ENCODE results near the gene USH1G.

DNA sequence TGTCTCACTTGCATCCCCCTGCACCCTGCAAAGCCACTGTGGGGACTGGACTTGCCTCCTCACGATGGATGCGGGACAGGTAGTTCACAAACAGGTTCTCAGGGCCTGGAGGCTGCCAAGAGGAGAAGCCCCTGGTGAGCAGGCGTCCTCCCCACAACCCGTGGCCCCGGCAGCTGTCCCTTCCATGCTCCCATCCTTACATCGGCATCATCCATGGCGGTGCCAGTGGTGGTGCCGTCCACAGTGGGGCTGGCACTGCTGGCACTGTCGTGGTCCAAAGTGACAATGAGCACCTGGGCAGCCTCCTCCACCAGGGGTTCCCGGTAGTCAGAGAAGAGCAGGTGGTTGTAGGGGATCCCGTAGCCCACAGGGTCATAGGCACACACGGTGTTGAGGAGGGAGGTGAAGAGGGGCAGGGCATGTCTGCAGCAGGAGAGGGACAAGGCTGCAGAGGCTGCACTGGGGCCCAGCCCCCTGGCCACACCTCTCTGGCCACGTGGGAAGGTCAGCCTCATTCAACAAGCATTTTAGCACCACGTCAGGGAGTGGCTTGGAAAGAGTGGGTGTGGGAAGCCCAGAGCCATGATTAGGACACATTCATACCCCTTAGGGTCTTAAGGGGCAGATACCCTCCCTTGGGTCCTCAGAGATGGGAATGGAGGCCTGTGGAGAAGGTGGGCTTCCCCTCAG is 36.9 kb upstream of the USH1G start:
- TF ChIP-seq, protein P1, sequence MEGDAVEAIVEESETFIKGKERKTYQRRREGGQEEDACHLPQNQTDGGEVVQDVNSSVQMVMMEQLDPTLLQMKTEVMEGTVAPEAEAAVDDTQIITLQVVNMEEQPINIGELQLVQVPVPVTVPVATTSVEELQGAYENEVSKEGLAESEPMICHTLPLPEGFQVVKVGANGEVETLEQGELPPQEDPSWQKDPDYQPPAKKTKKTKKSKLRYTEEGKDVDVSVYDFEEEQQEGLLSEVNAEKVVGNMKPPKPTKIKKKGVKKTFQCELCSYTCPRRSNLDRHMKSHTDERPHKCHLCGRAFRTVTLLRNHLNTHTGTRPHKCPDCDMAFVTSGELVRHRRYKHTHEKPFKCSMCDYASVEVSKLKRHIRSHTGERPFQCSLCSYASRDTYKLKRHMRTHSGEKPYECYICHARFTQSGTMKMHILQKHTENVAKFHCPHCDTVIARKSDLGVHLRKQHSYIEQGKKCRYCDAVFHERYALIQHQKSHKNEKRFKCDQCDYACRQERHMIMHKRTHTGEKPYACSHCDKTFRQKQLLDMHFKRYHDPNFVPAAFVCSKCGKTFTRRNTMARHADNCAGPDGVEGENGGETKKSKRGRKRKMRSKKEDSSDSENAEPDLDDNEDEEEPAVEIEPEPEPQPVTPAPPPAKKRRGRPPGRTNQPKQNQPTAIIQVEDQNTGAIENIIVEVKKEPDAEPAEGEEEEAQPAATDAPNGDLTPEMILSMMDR (IDR thresholded peaks at IDR 0.05), result no peak
- no peak for TF ChIP-seq POLR2AphosphoS5 (IDR thresholded peaks at IDR 0.05)
- no peak for TF ChIP-seq POLR2A (IDR thresholded peaks at IDR 0.05)
